ENCODE results near the gene COX19. TPM values are rescaled to one million over a fixed set of nuclear protein-coding genes. Genes with fewer than 3 reads are reported as not detected.

COX19 gene
- total and polyA plus RNA-seq, 2 of the 13 experiments (the other 11 are each of a cell fraction or from before 2014, with no cell fraction given): 11.5 to 21.7 TPM

DNA sequence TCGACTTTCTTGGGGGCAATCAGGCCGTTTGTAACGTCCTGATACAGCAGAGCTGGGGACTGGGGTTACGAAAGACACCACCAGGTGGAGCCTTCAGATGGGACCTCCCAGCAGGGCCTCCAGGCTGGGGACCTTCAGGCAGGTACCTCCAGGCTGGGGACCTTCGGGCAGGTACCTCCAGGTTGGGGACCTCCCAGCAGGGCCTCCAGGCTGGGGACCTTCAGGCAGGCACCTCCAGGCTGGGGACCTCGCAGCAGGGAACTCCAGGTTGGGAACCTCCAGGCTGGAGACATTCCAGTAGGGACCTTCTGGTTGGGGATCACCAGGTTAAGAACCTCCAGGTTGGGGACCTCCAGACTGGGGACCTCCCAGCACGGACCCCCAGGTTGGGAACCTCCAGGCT, 45.5 kb upstream of the COX19 start:
- Histone ChIP-seq H2AFZ (ENCODE audit: low read length) (no peak overlapping the region), H3K9ac (ENCODE audit: insufficient read depth, low read depth, low read length) (no peak overlapping the region), H3K9me3 (ENCODE audit: low read length) (no peaks in the 10 kb centered on the region), H4K20me1 (ENCODE audit: insufficient read depth, low read length) (no peaks in the 10 kb centered on the region), H3K4me3 (replicated peaks in 1 of 3; ENCODE audit: insufficient read depth in 1 of 3, low read depth in 2 of 3, low read length in 3 of 3) (no peak overlapping the region), H3K4me2 (ENCODE audit: low read depth, low read length) (no peak overlapping the region), H3K27ac (ENCODE audit: extremely low read length, insufficient read depth, low read length) (no peak overlapping the region), H3K4me1 (ENCODE audit: insufficient read depth, low read length) (peaks cover 20% of the 10 kb centered on the region), H3K27me3 (ENCODE audit: control insufficient read depth in 1 of 2, insufficient read depth in 2 of 2, low read length in 2 of 2) (no peaks in the 10 kb centered on the region), H3K79me2 (ENCODE audit: insufficient read depth, low read length) (peaks cover 7% of the 10 kb centered on the region), H3K36me3 (replicated peaks in 1 of 2; ENCODE audit: control insufficient read depth in 1 of 2, insufficient read depth in 2 of 2, low read length in 2 of 2) (peaks cover 3 to 9% of the 10 kb centered on the region in 2 experiments; a peak in 4 of 5 replicates)
- ChIA-PET CTCF (ENCODE audit: low intra/inter-chr PET ratio, low total read pairs) (interaction anchor here (0.7 to 1.4 kb wide), 2 partner anchors 24 to 45 kb away, joined by 3 to 7 read pairs; partner anchors contain the start of gene GPR146), POLR2A (interaction anchor here (0.7 kb wide), 1 partner anchor 43 kb away, joined by 3 read pairs; no protein-coding TSS in a partner anchor)
- DNase-seq (ENCODE audit: low spot score) (no peak), ATAC-seq (peak; percentile 33), FAIRE-seq (no peak)
- BruUV-seq (replicated peaks): no TSS peak
- in situ Hi-C loops (cut with HindIII; ENCODE audit: extremely low pct_ligation_motif_present, low pct_unique_long_range_greater_than_20kb): no loop called here
- intact Hi-C loops (cut with micrococcal nuclease; ENCODE audit: unreplicated experiment): no loop called here
- WGBS (ENCODE audit: low lambda C conversion rate): 90% methylated on average over 1 of the region's 7 CpGs
- TF ChIP-seq ZNF558 (CRISPR knock-in tag; IDR thresholded peaks at IDR 0.05; ENCODE audit: borderline replicate concordance): no peak
- TF ChIP-seq TBX3 (IDR thresholded peaks at IDR 0.05; ENCODE audit: borderline replicate concordance): no peak
- peak; percentile 39; the same call in 1 of the 2 replicates for TF ChIP-seq RAD21 (CRISPR knock-in tag; IDR thresholded peaks at IDR 0.05)
- TF ChIP-seq RFX1 (IDR thresholded peaks at IDR 0.05): no peak
- no peak for TF ChIP-seq MEIS2 (CRISPR knock-in tag; IDR thresholded peaks at IDR 0.05)
- TF ChIP-seq FOSL1 (CRISPR knock-in tag; IDR thresholded peaks at IDR 0.05; ENCODE audit: borderline replicate concordance): no peak
- TF ChIP-seq, protein P1, sequence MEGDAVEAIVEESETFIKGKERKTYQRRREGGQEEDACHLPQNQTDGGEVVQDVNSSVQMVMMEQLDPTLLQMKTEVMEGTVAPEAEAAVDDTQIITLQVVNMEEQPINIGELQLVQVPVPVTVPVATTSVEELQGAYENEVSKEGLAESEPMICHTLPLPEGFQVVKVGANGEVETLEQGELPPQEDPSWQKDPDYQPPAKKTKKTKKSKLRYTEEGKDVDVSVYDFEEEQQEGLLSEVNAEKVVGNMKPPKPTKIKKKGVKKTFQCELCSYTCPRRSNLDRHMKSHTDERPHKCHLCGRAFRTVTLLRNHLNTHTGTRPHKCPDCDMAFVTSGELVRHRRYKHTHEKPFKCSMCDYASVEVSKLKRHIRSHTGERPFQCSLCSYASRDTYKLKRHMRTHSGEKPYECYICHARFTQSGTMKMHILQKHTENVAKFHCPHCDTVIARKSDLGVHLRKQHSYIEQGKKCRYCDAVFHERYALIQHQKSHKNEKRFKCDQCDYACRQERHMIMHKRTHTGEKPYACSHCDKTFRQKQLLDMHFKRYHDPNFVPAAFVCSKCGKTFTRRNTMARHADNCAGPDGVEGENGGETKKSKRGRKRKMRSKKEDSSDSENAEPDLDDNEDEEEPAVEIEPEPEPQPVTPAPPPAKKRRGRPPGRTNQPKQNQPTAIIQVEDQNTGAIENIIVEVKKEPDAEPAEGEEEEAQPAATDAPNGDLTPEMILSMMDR (CRISPR knock-in tag; IDR thresholded peaks at IDR 0.05): peak; percentile 51
- TF ChIP-seq ZNF160 (CRISPR knock-in tag; IDR thresholded peaks at IDR 0.05): no peak
- TF ChIP-seq STAG1 (CRISPR knock-in tag; IDR thresholded peaks at IDR 0.05): peak; percentile 59
- TF ChIP-seq HOXA3 (CRISPR knock-in tag; IDR thresholded peaks at IDR 0.05): 0 out of 2 replicates have a peak, but pooled peaks have one; percentile 12
- TF ChIP-seq, protein P2, sequence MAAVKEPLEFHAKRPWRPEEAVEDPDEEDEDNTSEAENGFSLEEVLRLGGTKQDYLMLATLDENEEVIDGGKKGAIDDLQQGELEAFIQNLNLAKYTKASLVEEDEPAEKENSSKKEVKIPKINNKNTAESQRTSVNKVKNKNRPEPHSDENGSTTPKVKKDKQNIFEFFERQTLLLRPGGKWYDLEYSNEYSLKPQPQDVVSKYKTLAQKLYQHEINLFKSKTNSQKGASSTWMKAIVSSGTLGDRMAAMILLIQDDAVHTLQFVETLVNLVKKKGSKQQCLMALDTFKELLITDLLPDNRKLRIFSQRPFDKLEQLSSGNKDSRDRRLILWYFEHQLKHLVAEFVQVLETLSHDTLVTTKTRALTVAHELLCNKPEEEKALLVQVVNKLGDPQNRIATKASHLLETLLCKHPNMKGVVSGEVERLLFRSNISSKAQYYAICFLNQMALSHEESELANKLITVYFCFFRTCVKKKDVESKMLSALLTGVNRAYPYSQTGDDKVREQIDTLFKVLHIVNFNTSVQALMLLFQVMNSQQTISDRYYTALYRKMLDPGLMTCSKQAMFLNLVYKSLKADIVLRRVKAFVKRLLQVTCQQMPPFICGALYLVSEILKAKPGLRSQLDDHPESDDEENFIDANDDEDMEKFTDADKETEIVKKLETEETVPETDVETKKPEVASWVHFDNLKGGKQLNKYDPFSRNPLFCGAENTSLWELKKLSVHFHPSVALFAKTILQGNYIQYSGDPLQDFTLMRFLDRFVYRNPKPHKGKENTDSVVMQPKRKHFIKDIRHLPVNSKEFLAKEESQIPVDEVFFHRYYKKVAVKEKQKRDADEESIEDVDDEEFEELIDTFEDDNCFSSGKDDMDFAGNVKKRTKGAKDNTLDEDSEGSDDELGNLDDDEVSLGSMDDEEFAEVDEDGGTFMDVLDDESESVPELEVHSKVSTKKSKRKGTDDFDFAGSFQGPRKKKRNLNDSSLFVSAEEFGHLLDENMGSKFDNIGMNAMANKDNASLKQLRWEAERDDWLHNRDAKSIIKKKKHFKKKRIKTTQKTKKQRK (IDR thresholded peaks at IDR 0.05; ENCODE audit: low read length): no peak
- TF ChIP-seq, protein P3, sequence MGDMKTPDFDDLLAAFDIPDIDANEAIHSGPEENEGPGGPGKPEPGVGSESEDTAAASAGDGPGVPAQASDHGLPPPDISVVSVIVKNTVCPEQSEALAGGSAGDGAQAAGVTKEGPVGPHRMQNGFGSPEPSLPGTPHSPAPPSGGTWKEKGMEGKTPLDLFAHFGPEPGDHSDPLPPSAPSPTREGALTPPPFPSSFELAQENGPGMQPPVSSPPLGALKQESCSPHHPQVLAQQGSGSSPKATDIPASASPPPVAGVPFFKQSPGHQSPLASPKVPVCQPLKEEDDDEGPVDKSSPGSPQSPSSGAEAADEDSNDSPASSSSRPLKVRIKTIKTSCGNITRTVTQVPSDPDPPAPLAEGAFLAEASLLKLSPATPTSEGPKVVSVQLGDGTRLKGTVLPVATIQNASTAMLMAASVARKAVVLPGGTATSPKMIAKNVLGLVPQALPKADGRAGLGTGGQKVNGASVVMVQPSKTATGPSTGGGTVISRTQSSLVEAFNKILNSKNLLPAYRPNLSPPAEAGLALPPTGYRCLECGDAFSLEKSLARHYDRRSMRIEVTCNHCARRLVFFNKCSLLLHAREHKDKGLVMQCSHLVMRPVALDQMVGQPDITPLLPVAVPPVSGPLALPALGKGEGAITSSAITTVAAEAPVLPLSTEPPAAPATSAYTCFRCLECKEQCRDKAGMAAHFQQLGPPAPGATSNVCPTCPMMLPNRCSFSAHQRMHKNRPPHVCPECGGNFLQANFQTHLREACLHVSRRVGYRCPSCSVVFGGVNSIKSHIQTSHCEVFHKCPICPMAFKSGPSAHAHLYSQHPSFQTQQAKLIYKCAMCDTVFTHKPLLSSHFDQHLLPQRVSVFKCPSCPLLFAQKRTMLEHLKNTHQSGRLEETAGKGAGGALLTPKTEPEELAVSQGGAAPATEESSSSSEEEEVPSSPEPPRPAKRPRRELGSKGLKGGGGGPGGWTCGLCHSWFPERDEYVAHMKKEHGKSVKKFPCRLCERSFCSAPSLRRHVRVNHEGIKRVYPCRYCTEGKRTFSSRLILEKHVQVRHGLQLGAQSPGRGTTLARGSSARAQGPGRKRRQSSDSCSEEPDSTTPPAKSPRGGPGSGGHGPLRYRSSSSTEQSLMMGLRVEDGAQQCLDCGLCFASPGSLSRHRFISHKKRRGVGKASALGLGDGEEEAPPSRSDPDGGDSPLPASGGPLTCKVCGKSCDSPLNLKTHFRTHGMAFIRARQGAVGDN (CRISPR knock-in tag; IDR thresholded peaks at IDR 0.05): peak; percentile 20
- 0 out of 2 replicates have a peak, but pooled peaks have one; percentile 23 for TF ChIP-seq NFKB2 (CRISPR knock-in tag; IDR thresholded peaks at IDR 0.05; ENCODE audit: borderline replicate concordance)
- TF ChIP-seq RBM39 (IDR thresholded peaks at IDR 0.05; ENCODE audit: low read depth, low read length, poor library complexity, severe bottlenecking): no peak
